Sigmoid colon (tissue), 4 donors: ENCODE results near the gene LRP1B.

Experiments used
- EP300 ChIP-seq, 4 donors: sonication (generic); formaldehyde crosslinking; IDR thresholded peaks; one replicate each; pipeline ENCODE4 v1.6.1; 2017; ENCODE audit warnings: antibody characterized with exemption in 4 of 4
- POLR2AphosphoS5 ChIP-seq, 4 donors: sonication (generic); formaldehyde crosslinking; IDR thresholded peaks; one replicate each; pipeline ENCODE4 v1.6.1; 2017; ENCODE audit warnings: antibody characterized with exemption in 4 of 4
- TF ChIP-seq, protein P1 (sequence below), 4 experiments: fragments of 450-650 bp in 3 of 4; fragments of 200-600 bp in 1 of 4; IDR thresholded peaks; one replicate each; pipeline ENCODE4 v1.5.1; 2016 to 2019; ENCODE audit warnings: antibody characterized with exemption in 4 of 4, mild to moderate bottlenecking in 3 of 4, moderate library complexity in 2 of 4

DNA sequence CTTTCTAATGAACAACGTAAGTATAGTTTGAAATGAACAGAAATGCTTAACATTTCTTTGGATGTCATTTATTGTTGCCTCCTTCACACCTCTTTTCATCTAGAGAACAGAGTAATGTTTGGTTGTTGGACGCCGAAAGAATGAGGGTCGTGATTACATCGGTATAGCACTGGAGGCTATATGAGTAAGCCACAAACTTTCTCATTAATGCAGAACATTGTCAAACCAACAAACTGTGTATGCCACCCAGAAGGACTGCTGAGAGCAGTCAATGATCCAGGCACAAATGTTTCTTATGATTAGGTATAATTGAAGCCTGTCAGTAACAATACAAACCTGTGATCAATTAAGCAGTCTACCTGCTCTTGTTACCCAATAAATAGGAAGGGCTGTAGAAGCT, 1855.9 kb downstream of the LRP1B start:
- TF ChIP-seq, protein P1, sequence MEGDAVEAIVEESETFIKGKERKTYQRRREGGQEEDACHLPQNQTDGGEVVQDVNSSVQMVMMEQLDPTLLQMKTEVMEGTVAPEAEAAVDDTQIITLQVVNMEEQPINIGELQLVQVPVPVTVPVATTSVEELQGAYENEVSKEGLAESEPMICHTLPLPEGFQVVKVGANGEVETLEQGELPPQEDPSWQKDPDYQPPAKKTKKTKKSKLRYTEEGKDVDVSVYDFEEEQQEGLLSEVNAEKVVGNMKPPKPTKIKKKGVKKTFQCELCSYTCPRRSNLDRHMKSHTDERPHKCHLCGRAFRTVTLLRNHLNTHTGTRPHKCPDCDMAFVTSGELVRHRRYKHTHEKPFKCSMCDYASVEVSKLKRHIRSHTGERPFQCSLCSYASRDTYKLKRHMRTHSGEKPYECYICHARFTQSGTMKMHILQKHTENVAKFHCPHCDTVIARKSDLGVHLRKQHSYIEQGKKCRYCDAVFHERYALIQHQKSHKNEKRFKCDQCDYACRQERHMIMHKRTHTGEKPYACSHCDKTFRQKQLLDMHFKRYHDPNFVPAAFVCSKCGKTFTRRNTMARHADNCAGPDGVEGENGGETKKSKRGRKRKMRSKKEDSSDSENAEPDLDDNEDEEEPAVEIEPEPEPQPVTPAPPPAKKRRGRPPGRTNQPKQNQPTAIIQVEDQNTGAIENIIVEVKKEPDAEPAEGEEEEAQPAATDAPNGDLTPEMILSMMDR (IDR thresholded peaks at IDR 0.05) = no peak
- TF ChIP-seq POLR2AphosphoS5 (IDR thresholded peaks at IDR 0.05) = no peak
- no peak for TF ChIP-seq EP300 (IDR thresholded peaks at IDR 0.05)
